Measurements from ENCODE around the gene DGKH.

GRCh38 chr13:42228527-42228926, 180.1 kb downstream of the DGKH start:
- TF ChIP-seq CTCF (IDR thresholded peaks at IDR 0.05): no peak
- no peak for TF ChIP-seq POLR2AphosphoS5 (IDR thresholded peaks at IDR 0.05)
- no peak for TF ChIP-seq POLR2A (IDR thresholded peaks at IDR 0.05)
